K562 (cell line): ENCODE measurements around the gene SERPINB12. TPM values are rescaled to one million over a fixed set of nuclear protein-coding genes. Genes with fewer than 3 reads are reported as not detected.

Experiments
- ATAC-seq: fragments of 200-7000 bp; cut with Tn5 transposase; 3 replicates; pipeline ENCODE4 v1.9.1; 2020; ENCODE audit warnings: moderate library complexity
- BruUV-seq: library from RNA; stranded (reverse); fragments of 400-500 nt; replicated peaks from 2 replicates; lab custom pipeline; 2021; lab: Mats Ljungman, UMichigan
- CTCF ChIA-PET: fragments of 300-600 bp; formaldehyde crosslinking; extraction: SDS; loops from one replicate; lab custom pipeline; 2021; ENCODE audit warnings: low intra/inter-chr PET ratio; lab: Yijun Ruan, JAX
- POLR2A ChIA-PET: fragments of 300-600, 350-650 bp; sonication (Branson Sonifier 250); formaldehyde crosslinking; extraction: SDS; loops from one replicate; lab custom pipeline; 2021; ENCODE audit warnings: antibody characterized with exemption, inconsistent platforms; lab: Yijun Ruan, JAX
- DNase-seq, 4 experiments: peaks; one replicate each; pipeline versions ENCODE4 v3.0.0 to v3.0.0-alpha.2; 2011 to 2018; ENCODE audit warnings: low spot score in 3 of 4, mixed read lengths in 3 of 4; ENCODE audit errors: extremely low read depth in 1 of 4
- FAIRE-seq: peaks from 2 replicates; lab custom pipeline; 2011; peaks lifted over from hg19 to GRCh38; lab: Jason Lieb, UNC
- H2AFZ ChIP-seq: 2 replicates; pipeline ENCODE4 v1.6.0; 2011; ENCODE audit warnings: low read depth, low read length, control low read depth, inconsistent platforms
- H3K27ac ChIP-seq: fragments of 200-600 bp; 3 replicates; pipeline ENCODE4 v1.8.0; 2011; ENCODE audit warnings: low read depth, mild to moderate bottlenecking, control low read depth, inconsistent platforms, low read length, moderate library complexity, mixed read lengths; ENCODE audit errors: extremely low read depth
- H3K27me3 ChIP-seq, 2 experiments: fragments of 300-600 bp in 1 of 2; 2 replicates in 1 of 2; 3 replicates in 1 of 2; pipeline versions ENCODE4 v1.6.0 to v1.8.0; 2011; ENCODE audit warnings: inconsistent platforms in 2 of 2, low read length in 2 of 2, mild to moderate bottlenecking in 1 of 2, mixed read lengths in 1 of 2, moderate library complexity in 1 of 2; ENCODE audit not compliant: control insufficient read depth in 2 of 2, insufficient read depth in 2 of 2
- H3K36me3 ChIP-seq: fragments of 300-600 bp; 3 replicates; pipeline ENCODE4 v1.8.0; 2011; ENCODE audit warnings: mild to moderate bottlenecking, low read length, inconsistent platforms; ENCODE audit not compliant: control insufficient read depth, insufficient read depth
- H3K4me1 ChIP-seq, 2 experiments: fragments of 200-600 bp in 1 of 2; replicated peaks in 1 of 2; 2 replicates in 1 of 2; 3 replicates in 1 of 2; pipeline versions ENCODE4 v1.5.1 to v1.8.0; 2011; ENCODE audit warnings: inconsistent platforms in 2 of 2, low read length in 2 of 2, mild to moderate bottlenecking in 1 of 2, mixed read lengths in 1 of 2, moderate library complexity in 1 of 2; ENCODE audit not compliant: control insufficient read depth in 2 of 2, insufficient read depth in 2 of 2
- H3K4me2 ChIP-seq: 2 replicates; pipeline ENCODE4 v1.6.1; 2011; ENCODE audit warnings: low read length, control low read depth, inconsistent platforms, mixed read lengths; ENCODE audit not compliant: insufficient read depth
- H3K4me3 ChIP-seq: fragments of 200-600 bp; sonication (generic), shearing (Covaris generic); 2 replicates; pipeline ENCODE4 v1.5.1; 2016; ENCODE audit warnings: control low read depth, inconsistent platforms
- H3K79me2 ChIP-seq: fragments of 200-600 bp; 3 replicates; pipeline ENCODE4 v1.8.0; 2011; ENCODE audit warnings: low read length, inconsistent platforms; ENCODE audit not compliant: control insufficient read depth, insufficient read depth
- H3K9ac ChIP-seq, 2 experiments: 2 replicates each; pipeline versions ENCODE4 v1.6.0 to v1.6.1; 2011; ENCODE audit warnings: low read depth in 2 of 2, low read length in 2 of 2, control low read depth in 1 of 2, inconsistent platforms in 1 of 2, mild to moderate bottlenecking in 1 of 2, mixed read lengths in 1 of 2; ENCODE audit not compliant: insufficient read depth in 1 of 2
- H3K9me1 ChIP-seq: one replicate; pipeline ENCODE4 v1.6.0; 2011; ENCODE audit warnings: inconsistent platforms, mild to moderate bottlenecking, low read length, moderate library complexity; ENCODE audit not compliant: control insufficient read depth, insufficient read depth
- H3K9me3 ChIP-seq: replicated peaks from 2 replicates; pipeline ENCODE4 v1.5.1; 2011; ENCODE audit warnings: low read depth, low read length, inconsistent platforms; ENCODE audit not compliant: control insufficient read depth, insufficient read depth
- H4K20me1 ChIP-seq: replicated peaks from 2 replicates; pipeline ENCODE4 v1.6.1; 2011; ENCODE audit warnings: low read length, inconsistent platforms, mixed read lengths; ENCODE audit not compliant: control insufficient read depth, insufficient read depth
- ARID3B ChIP-seq: fragments of 250-450 bp; sonication (Bioruptor Pico); IDR thresholded peaks from 2 replicates; pipeline ENCODE4 v1.4.0; 2020; ENCODE audit warnings: borderline replicate concordance
- ETV5 ChIP-seq: sonication (generic); formaldehyde crosslinking; IDR thresholded peaks from 2 replicates; pipeline ENCODE4 v1.4.0; 2020; ENCODE audit warnings: low read depth, mild to moderate bottlenecking, missing genetic modification reagents
- GABPB1 ChIP-seq: sonication (generic); formaldehyde crosslinking; IDR thresholded peaks from 2 replicates; pipeline ENCODE4 v1.8.0; 2022; ENCODE audit warnings: mild to moderate bottlenecking, missing genetic modification reagents
- ILF3 ChIP-seq: fragments of 450-650 bp; IDR thresholded peaks from 2 replicates; pipeline ENCODE4 v1.6.1; 2018; ENCODE audit warnings: antibody characterized with exemption, mild to moderate bottlenecking, moderate library complexity, borderline replicate concordance
- NCOA1 ChIP-seq: fragments of 450-650 bp; IDR thresholded peaks from 2 replicates; pipeline ENCODE4 v1.6.1; 2016; ENCODE audit warnings: low read depth
- PHF8 ChIP-seq: fragments of 200-600 bp; sonication (generic); IDR thresholded peaks from 2 replicates; pipeline ENCODE4 v1.6.1; 2012; ENCODE audit warnings: mixed run types, mild to moderate bottlenecking, inconsistent platforms, low read length, moderate library complexity, borderline replicate concordance
- SAFB ChIP-seq: fragments of 200-400 bp; formaldehyde crosslinking; IDR thresholded peaks from 2 replicates; pipeline ENCODE4 v1.6.1; 2017; ENCODE audit warnings: low read depth, low read length, borderline replicate concordance
- TAF7 ChIP-seq: fragments of 450-650 bp; IDR thresholded peaks from 2 replicates; pipeline ENCODE4 v1.6.1; 2016; ENCODE audit warnings: missing genetic modification characterization, missing compliant biosample characterization
- THAP7 ChIP-seq: fragments of 250-450 bp; sonication (Bioruptor Pico); IDR thresholded peaks from 2 replicates; pipeline ENCODE4 v1.5.0; 2021
- ZBTB11 ChIP-seq, 3 experiments: fragments of 200-800 bp in 1 of 3; fragments of 250-450 bp in 1 of 3; fragments of 450-650 bp in 1 of 3; sonication (Bioruptor Pico) in 1 of 3; sonication (Bioruptor generic) in 1 of 3; formaldehyde crosslinking in 1 of 3; IDR thresholded peaks; 2 replicates each; pipeline versions ENCODE4 v1.6.1 to v1.8.0; 2016 to 2022; ENCODE audit warnings: mild to moderate bottlenecking in 2 of 3, missing genetic modification characterization in 2 of 3, missing compliant biosample characterization in 1 of 3, moderate library complexity in 1 of 3
- ZKSCAN8 ChIP-seq: fragments of 200-800 bp; sonication (Bioruptor generic); IDR thresholded peaks from 2 replicates; pipeline ENCODE4 v1.6.1; 2016; ENCODE audit warnings: missing genetic modification characterization, missing compliant biosample characterization
- ZNF551 ChIP-seq: fragments of 250-450 bp; sonication (Bioruptor Pico); IDR thresholded peaks from 2 replicates; pipeline ENCODE4 v1.5.0; 2021; ENCODE audit warnings: mild to moderate bottlenecking, moderate library complexity
- ZNF76 ChIP-seq: fragments of 250-450 bp; sonication (Bioruptor Pico); IDR thresholded peaks from 2 replicates; pipeline ENCODE4 v1.4.0; 2020; ENCODE audit warnings: mild to moderate bottlenecking, moderate library complexity, borderline replicate concordance
- WGBS: fragments of 100-300 bp; shearing (Covaris generic); methylation state at CpG from one replicate; pipeline ENCODE4 v1.1.6; 2016; ENCODE audit warnings: low coverage, mixed read lengths; ENCODE audit not compliant: insufficient coverage; ENCODE audit errors: missing lambda C conversion rate; 5-methylcytosine and 5-hydroxymethylcytosine counted together
- in situ Hi-C: fragments of 300-500 bp; cut with MboI; formaldehyde crosslinking; loops from 4 replicates; pipeline ENCODE4 v1.15.0; 2018; ENCODE audit warnings: inconsistent platforms, mixed read lengths
- intact Hi-C: fragments of 100-400 bp; cut with micrococcal nuclease; formaldehyde crosslinking; loops from 2 replicates; pipeline ENCODE4 v1.14.2; 2022
- polyA plus RNA-seq, 8 experiments: library from polyadenylated mRNA; depleted of rRNA in 4 of 8; stranded (reverse) in 5 of 8; unstranded in 3 of 8; fragments of >200 nt; fragmentation: Nextera tagmentation in 2 of 8; fragmentation: Illumina TruSeq in 1 of 8; extraction: Ambion mirVana in 2 of 8; extraction: Trizol in 1 of 8; gene quantifications; 2 replicates each; pipeline versions ENCODE4 v1.2.1 to v1.2.3, GENCODE V29; 2011 to 2014; ENCODE audit warnings: inconsistent platforms in 1 of 8, missing spikeins in 1 of 8
- total RNA-seq, 7 experiments: library from RNA; depleted of rRNA in 6 of 7; stranded (reverse); fragments of >200 nt in 6 of 7; fragmentation: Illumina TruSeq in 2 of 7; extraction: Trizol in 2 of 7; gene quantifications; 2 replicates each; pipeline versions ENCODE4 v1.2.1 to v1.2.3, GENCODE V29; 2011 to 2021; ENCODE audit warnings: low replicate concordance in 1 of 7
- TF ChIP-seq, protein P1 (sequence below), 2 experiments: fragments of 450-650 bp in 1 of 2; sonication (generic) in 1 of 2; formaldehyde crosslinking in 1 of 2; IDR thresholded peaks in 1 of 2; conservative IDR thresholded peaks in 1 of 2; 2 replicates each; pipeline versions ENCODE4 v1.6.1 to v1.8.1; 2016 to 2023; ENCODE audit warnings: mild to moderate bottlenecking in 2 of 2, moderate library complexity in 2 of 2, inconsistent platforms in 1 of 2, missing genetic modification reagents in 1 of 2

SERPINB12 gene
- total and polyA plus RNA-seq, 9 of the 15 experiments (the other 6 are each of a cell fraction or from before 2014, with no cell fraction given), result not detected

- TF ChIP-seq, protein P1, sequence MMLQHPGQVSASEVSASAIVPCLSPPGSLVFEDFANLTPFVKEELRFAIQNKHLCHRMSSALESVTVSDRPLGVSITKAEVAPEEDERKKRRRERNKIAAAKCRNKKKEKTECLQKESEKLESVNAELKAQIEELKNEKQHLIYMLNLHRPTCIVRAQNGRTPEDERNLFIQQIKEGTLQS (IDR thresholded peaks at IDR 0.05), result no peak
- TF ChIP-seq, protein P1 (CRISPR knock-in tag; conservative IDR thresholded peaks at IDR 0.05), result no peak
- TF ChIP-seq NCOA1, result no peak
Observed at GRCh38 chr18:63550068-63550467, 7.9 kb downstream of the SERPINB12 start (continued).

DNA sequence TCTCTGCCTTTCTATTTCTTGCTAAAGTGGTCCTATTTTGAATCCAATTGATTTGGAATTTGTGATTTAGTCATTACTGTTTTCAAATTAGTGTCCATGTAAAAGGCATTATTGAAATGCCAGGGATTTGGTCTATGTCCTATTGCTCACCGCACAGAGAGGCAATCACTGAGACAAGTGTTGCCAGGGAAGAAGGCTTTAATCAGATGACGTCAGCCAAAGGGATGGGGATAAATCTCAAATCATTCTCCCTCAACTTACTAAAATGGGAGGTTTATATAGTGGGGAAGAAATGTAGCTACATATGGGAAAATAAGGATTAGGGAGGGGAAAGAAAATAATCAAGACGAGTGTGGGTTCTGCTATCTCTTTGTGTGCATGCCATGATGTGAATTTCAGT, 9.6 kb downstream of the SERPINB12 start:
- no peak for ATAC-seq
- Histone ChIP-seq H3K4me1 (no peaks in the 10 kb centered on the region), H3K79me2 (no peaks in the 10 kb centered on the region), H3K9ac (no peak overlapping the region), H3K27me3 (no peaks in the 10 kb centered on the region), H3K4me3 (no peak overlapping the region), H4K20me1 (no peaks in the 10 kb centered on the region), H3K36me3 (no peaks in the 10 kb centered on the region), H3K27ac (no peak overlapping the region), H3K4me2 (no peak overlapping the region), H3K9me3 (no peaks in the 10 kb centered on the region), H3K9me1 (no peaks in the 10 kb centered on the region), H2AFZ (no peak overlapping the region)
- in situ Hi-C loops, result no loop called here
- CTCF ChIA-PET, result no interaction called here
- intact Hi-C loops, result no loop called here
- POLR2A ChIA-PET, result no interaction called here
- DNase-seq, result no peak
- no TSS peak for BruUV-seq
- WGBS, result 2% methylated on average over 3 of the region's 3 CpGs
- no peak for FAIRE-seq
- TF ChIP-seq ZNF76 (CRISPR knock-in tag), result no peak
- no peak for TF ChIP-seq ARID3B (CRISPR knock-in tag)
- no peak for TF ChIP-seq ETV5 (CRISPR knock-in tag)
- TF ChIP-seq SAFB, result no peak
- no peak for TF ChIP-seq ZKSCAN8 (CRISPR knock-in tag)
- TF ChIP-seq GABPB1 (CRISPR knock-in tag), result no peak
- no peak for TF ChIP-seq THAP7 (CRISPR knock-in tag)
- no peak for TF ChIP-seq ZNF551 (CRISPR knock-in tag)
- TF ChIP-seq PHF8, result no peak
- TF ChIP-seq TAF7, result no peak
- TF ChIP-seq ZBTB11 (CRISPR knock-in tag; IDR thresholded peaks at IDR 0.05), result no peak
- TF ChIP-seq ILF3, result no peak
